SK-N-SH treated with all-trans-retinoic acid at 6 μM for 48 hours (cell line): ENCODE results near the gene PPP1R13B.
"Not testable (repeated sequence)": the region's sequence is repeated elsewhere in the genome, so short reads cannot be mapped to it uniquely, and the experiment has no call there.

Source experiments
- ATAC-seq: fragments of 200-7000 bp; cut with Tn5 transposase; 3 replicates; pipeline ENCODE4 v1.9.1; 2020; ENCODE audit warnings: mild to moderate bottlenecking, moderate library complexity
- ARNTL ChIP-seq: fragments of 450-650 bp; formaldehyde crosslinking; IDR thresholded peaks from 2 replicates; pipeline ENCODE4 v1.5.0; 2020; ENCODE audit warnings: low read depth, mild to moderate bottlenecking, moderate library complexity, borderline replicate concordance
- BACH2 ChIP-seq: fragments of 250-450 bp; sonication (Bioruptor Pico); IDR thresholded peaks from 2 replicates; pipeline ENCODE4 v1.9.0; 2021; ENCODE audit warnings: mild to moderate bottlenecking, borderline replicate concordance
- CREB5 ChIP-seq: fragments of 250-450 bp; sonication (Bioruptor Pico); IDR thresholded peaks from 2 replicates; pipeline ENCODE4 v1.5.1; 2020; ENCODE audit warnings: low read depth, mild to moderate bottlenecking, moderate library complexity
- CSDC2 ChIP-seq: fragments of 250-450 bp; sonication (Bioruptor Pico); IDR thresholded peaks from 2 replicates; pipeline ENCODE4 v1.5.0; 2020; ENCODE audit warnings: mild to moderate bottlenecking, moderate library complexity
- CSRNP3 ChIP-seq: fragments of 250-450 bp; sonication (Bioruptor Pico); IDR thresholded peaks from 2 replicates; pipeline ENCODE4 v1.5.1; 2021; ENCODE audit warnings: mild to moderate bottlenecking, moderate library complexity
- ESRRG ChIP-seq: fragments of 250-450 bp; sonication (Bioruptor Pico); IDR thresholded peaks from 2 replicates; pipeline ENCODE4 v1.6.1; 2021; ENCODE audit warnings: mild to moderate bottlenecking
- ISL1 ChIP-seq: fragments of 250-450 bp; sonication (Bioruptor Pico); IDR thresholded peaks from 2 replicates; pipeline ENCODE4 v2.1.2; 2022; ENCODE audit warnings: mild to moderate bottlenecking, moderate library complexity
- OSR1 ChIP-seq: fragments of 250-450 bp; sonication (Bioruptor Pico); IDR thresholded peaks from 2 replicates; pipeline ENCODE4 v1.8.0; 2022; ENCODE audit warnings: moderate library complexity, mild to moderate bottlenecking, inconsistent platforms
- PATZ1 ChIP-seq: fragments of 250-450 bp; sonication (Bioruptor Pico); IDR thresholded peaks from 2 replicates; pipeline ENCODE4 v1.8.0; 2020; ENCODE audit warnings: mild to moderate bottlenecking, moderate library complexity, borderline replicate concordance
- POU6F1 ChIP-seq: fragments of 250-450 bp; sonication (Bioruptor Pico); IDR thresholded peaks from 2 replicates; pipeline ENCODE4 v1.8.0; 2021; ENCODE audit warnings: low read depth, mild to moderate bottlenecking, moderate library complexity, borderline replicate concordance
- PPARA ChIP-seq: fragments of 250-450 bp; sonication (Bioruptor Pico); IDR thresholded peaks from 2 replicates; pipeline ENCODE4 v1.5.0; 2020; ENCODE audit warnings: mild to moderate bottlenecking, borderline replicate concordance
- TSHZ2 ChIP-seq: fragments of 250-450 bp; sonication (Bioruptor Pico); IDR thresholded peaks from 2 replicates; pipeline ENCODE4 v1.5.0; 2020; ENCODE audit warnings: mild to moderate bottlenecking, moderate library complexity
- ZC3H10 ChIP-seq: fragments of 250-450 bp; sonication (Bioruptor Pico); IDR thresholded peaks from 2 replicates; pipeline ENCODE4 v1.5.1; 2021; ENCODE audit warnings: mild to moderate bottlenecking, moderate library complexity
- ZFP3 ChIP-seq: fragments of 250-450 bp; sonication (Bioruptor Pico); IDR thresholded peaks from 2 replicates; pipeline ENCODE4 v1.5.0; 2020; ENCODE audit warnings: mild to moderate bottlenecking, moderate library complexity
- ZFP30 ChIP-seq: fragments of 450-650 bp; formaldehyde crosslinking; IDR thresholded peaks from 2 replicates; pipeline ENCODE4 v1.5.0; 2022; ENCODE audit warnings: mild to moderate bottlenecking, moderate library complexity
- ZNF70 ChIP-seq: fragments of 450-650 bp; formaldehyde crosslinking; IDR thresholded peaks from 2 replicates; pipeline ENCODE4 v1.5.0; 2020; ENCODE audit warnings: mild to moderate bottlenecking, moderate library complexity
- ZNF8 ChIP-seq: fragments of 450-650 bp; formaldehyde crosslinking; IDR thresholded peaks from 2 replicates; pipeline ENCODE4 v1.5.0; 2020; ENCODE audit warnings: mild to moderate bottlenecking, moderate library complexity

The PPP1R13B gene

GRCh38 chr14:103801459-103801858 lies 45.9 kb downstream of the PPP1R13B start:
- TF ChIP-seq ISL1 (CRISPR knock-in tag) (no peak), CSRNP3 (CRISPR knock-in tag) (no peak), CSDC2 (CRISPR knock-in tag) (no peak), CREB5 (no peak), ARNTL (CRISPR knock-in tag) (no peak), ZFP3 (CRISPR knock-in tag) (no peak), ZC3H10 (CRISPR knock-in tag) (no peak), ZFP30 (no peak), ZNF8 (CRISPR knock-in tag) (no peak), BACH2 (CRISPR knock-in tag) (no peak), OSR1 (no peak), TSHZ2 (CRISPR knock-in tag) (no peak), PPARA (CRISPR knock-in tag) (no peak)
- no peak for ATAC-seq

- not testable (repeated sequence) for ATAC-seq
These were observed 54.2 kb downstream of the PPP1R13B start for GRCh38 chr14:103793192-103793591.

- no peak for ATAC-seq
- no peak for TF ChIP-seq ZNF8 (CRISPR knock-in tag)
- no peak for TF ChIP-seq PATZ1 (CRISPR knock-in tag)
- TF ChIP-seq BACH2 (CRISPR knock-in tag): no peak
- TF ChIP-seq ZC3H10 (CRISPR knock-in tag): no peak
- TF ChIP-seq CSDC2 (CRISPR knock-in tag): no peak
These were observed 59.3 kb downstream of the PPP1R13B start for GRCh38 chr14:103788086-103788485.

- no peak for TF ChIP-seq ZNF70 (CRISPR knock-in tag)
- no peak for TF ChIP-seq ISL1 (CRISPR knock-in tag)
- TF ChIP-seq PATZ1 (CRISPR knock-in tag): no peak
- TF ChIP-seq ESRRG: no peak
- TF ChIP-seq PPARA (CRISPR knock-in tag): no peak
- no peak for TF ChIP-seq CSRNP3 (CRISPR knock-in tag)
- TF ChIP-seq POU6F1 (CRISPR knock-in tag): no peak
- no peak for ATAC-seq
These were observed 65.0 kb downstream of the PPP1R13B start for GRCh38 chr14:103782376-103782775.

- not testable (repeated sequence) for ATAC-seq
These were observed 71.1 kb downstream of the PPP1R13B start for GRCh38 chr14:103776319-103776718.
